ENCODE results near the gene TEX55. TPM values are rescaled to one million over a fixed set of nuclear protein-coding genes. Genes with fewer than 3 reads are reported as not detected.

Gene TEX55
- total and polyA plus RNA-seq, 9 of the 15 experiments (the other 6 are each of a cell fraction or from before 2014, with no cell fraction given), result not detected

DNA sequence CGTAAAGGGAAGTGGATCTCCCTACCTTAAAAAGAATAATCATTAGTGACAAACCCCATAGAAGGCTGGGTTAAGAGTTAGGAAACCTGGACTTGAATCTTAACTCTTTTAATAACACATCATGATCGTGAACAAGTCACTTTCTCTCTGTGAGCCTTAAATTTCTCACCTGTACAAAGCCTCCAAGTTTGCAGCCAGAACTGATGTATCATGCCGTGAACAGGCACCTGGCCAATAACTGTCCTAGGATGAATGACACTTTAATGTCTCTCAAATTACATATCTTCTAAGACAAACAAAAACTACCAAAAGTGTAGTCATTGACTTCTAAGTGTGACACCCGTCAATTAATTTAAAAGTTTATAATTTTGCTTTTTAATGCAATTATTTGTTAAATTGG is 31.4 kb downstream of the TEX55 start:
- no peak overlapping the region for H3K9ac ChIP-seq (ENCODE audit: insufficient read depth in 1 of 2, low read depth in 2 of 2, low read length in 2 of 2)
- TF ChIP-seq ZNF445 (CRISPR knock-in tag; IDR thresholded peaks at IDR 0.05; ENCODE audit: low read depth), result no peak
- TF ChIP-seq HNRNPH1 (optimal IDR thresholded peaks at IDR 0.05; ENCODE audit: low read depth, low read length), result no peak
- no peak for TF ChIP-seq THRAP3 (IDR thresholded peaks at IDR 0.05; ENCODE audit: borderline replicate concordance)
- no peak for TF ChIP-seq E2F3 (CRISPR knock-in tag; IDR thresholded peaks at IDR 0.05)
- no peaks in the 10 kb centered on the region; a peak in 1 of 5 replicates for H3K4me1 ChIP-seq (replicated peaks in 1 of 2; ENCODE audit: control insufficient read depth in 2 of 2, insufficient read depth in 2 of 2, low read length in 2 of 2)
- ATAC-seq, result no peak
- no peak overlapping the region for H3K4me3 ChIP-seq
- no peaks in the 10 kb centered on the region; a peak in 2 of 5 replicates for H3K27me3 ChIP-seq (ENCODE audit: control insufficient read depth in 2 of 2, insufficient read depth in 2 of 2, low read length in 2 of 2)
- in situ Hi-C loops (cut with MboI) (no loop called here), intact Hi-C loops (cut with micrococcal nuclease) (no loop called here)
- H3K9me3 ChIP-seq (replicated peaks; ENCODE audit: control insufficient read depth, insufficient read depth, low read depth, low read length), result no peaks in the 10 kb centered on the region
- H3K9me1 ChIP-seq (ENCODE audit: control insufficient read depth, insufficient read depth, low read length), result no peaks in the 10 kb centered on the region
- no peak overlapping the region for H3K4me2 ChIP-seq (ENCODE audit: insufficient read depth, low read length)
- no peak overlapping the region for H2AFZ ChIP-seq (ENCODE audit: low read depth, low read length)
- H3K79me2 ChIP-seq (ENCODE audit: control insufficient read depth, insufficient read depth, low read length), result no peaks in the 10 kb centered on the region
- no peak for FAIRE-seq
- CTCF ChIA-PET (ENCODE audit: low intra/inter-chr PET ratio), result no interaction called here
- POLR2A ChIA-PET, result no interaction called here
- no peaks in the 10 kb centered on the region for H3K36me3 ChIP-seq (ENCODE audit: control insufficient read depth, insufficient read depth, low read length)
- WGBS (ENCODE audit: insufficient coverage, low coverage, missing lambda C conversion rate), result 5% methylated on average over 3 of the region's 4 CpGs
- no peak overlapping the region for H3K27ac ChIP-seq (ENCODE audit: extremely low read depth, low read depth, low read length)
- no peaks in the 10 kb centered on the region for H4K20me1 ChIP-seq (replicated peaks; ENCODE audit: control insufficient read depth, insufficient read depth, low read length)
- no peak for DNase-seq (ENCODE audit: extremely low read depth in 1 of 4, low spot score in 3 of 4)
- BruUV-seq (replicated peaks), result no TSS peak

GRCh38 chr3:119181765-119182164 is 35.8 kb downstream of the TEX55 start:
- Histone ChIP-seq H2AFZ (ENCODE audit: low read depth, low read length) (no peak overlapping the region), H3K79me2 (ENCODE audit: control insufficient read depth, insufficient read depth, low read length) (no peaks in the 10 kb centered on the region), H3K4me1 (replicated peaks in 1 of 2; ENCODE audit: control insufficient read depth in 2 of 2, insufficient read depth in 2 of 2, low read length in 2 of 2) (no peaks in the 10 kb centered on the region), H3K27me3 (ENCODE audit: control insufficient read depth in 2 of 2, insufficient read depth in 2 of 2, low read length in 2 of 2) (no peaks in the 10 kb centered on the region; a peak in 2 of 5 replicates), H3K9me1 (ENCODE audit: control insufficient read depth, insufficient read depth, low read length) (no peaks in the 10 kb centered on the region), H3K9me3 (replicated peaks; ENCODE audit: control insufficient read depth, insufficient read depth, low read depth, low read length) (no peaks in the 10 kb centered on the region), H3K4me3 (no peak overlapping the region), H4K20me1 (replicated peaks; ENCODE audit: control insufficient read depth, insufficient read depth, low read length) (no peaks in the 10 kb centered on the region), H3K9ac (ENCODE audit: insufficient read depth in 1 of 2, low read depth in 2 of 2, low read length in 2 of 2) (no peak overlapping the region), H3K4me2 (ENCODE audit: insufficient read depth, low read length) (no peak overlapping the region), H3K36me3 (ENCODE audit: control insufficient read depth, insufficient read depth, low read length) (no peaks in the 10 kb centered on the region), H3K27ac (ENCODE audit: extremely low read depth, low read depth, low read length) (no peak overlapping the region)
- BruUV-seq (replicated peaks), result no TSS peak
- FAIRE-seq (no peak), ATAC-seq (no peak), DNase-seq (ENCODE audit: extremely low read depth in 1 of 4, low spot score in 3 of 4) (no peak)
- in situ Hi-C loops (cut with MboI) (no loop called here), intact Hi-C loops (cut with micrococcal nuclease) (no loop called here)
- TF ChIP-seq GABPA (tag; conservative IDR thresholded peaks at IDR 0.05; ENCODE audit: low read depth) (no peak), NR2F6 (CRISPR knock-in tag; IDR thresholded peaks at IDR 0.05) (no peak), DMBX1 (CRISPR knock-in tag; IDR thresholded peaks at IDR 0.05; ENCODE audit: borderline replicate concordance) (no peak), PKNOX1 (IDR thresholded peaks at IDR 0.05) (no peak), CLOCK (CRISPR knock-in tag; IDR thresholded peaks at IDR 0.05; ENCODE audit: borderline replicate concordance) (no peak), ZNF780A (CRISPR knock-in tag; IDR thresholded peaks at IDR 0.05) (no peak), NCOR1 (IDR thresholded peaks at IDR 0.05) (no peak), TCF7L2 (IDR thresholded peaks at IDR 0.05; ENCODE audit: low read depth, low read length) (no peak), TEAD2 (tag; IDR thresholded peaks at IDR 0.05) (no peak)
- ChIA-PET CTCF (ENCODE audit: low intra/inter-chr PET ratio) (no interaction called here), POLR2A (no interaction called here)
- 0% methylated on average over 2 of the region's 3 CpGs for WGBS (ENCODE audit: insufficient coverage, low coverage, missing lambda C conversion rate)
